Measurements from ENCODE around the gene UGT1A1.

UGT1A1 gene

DNA sequence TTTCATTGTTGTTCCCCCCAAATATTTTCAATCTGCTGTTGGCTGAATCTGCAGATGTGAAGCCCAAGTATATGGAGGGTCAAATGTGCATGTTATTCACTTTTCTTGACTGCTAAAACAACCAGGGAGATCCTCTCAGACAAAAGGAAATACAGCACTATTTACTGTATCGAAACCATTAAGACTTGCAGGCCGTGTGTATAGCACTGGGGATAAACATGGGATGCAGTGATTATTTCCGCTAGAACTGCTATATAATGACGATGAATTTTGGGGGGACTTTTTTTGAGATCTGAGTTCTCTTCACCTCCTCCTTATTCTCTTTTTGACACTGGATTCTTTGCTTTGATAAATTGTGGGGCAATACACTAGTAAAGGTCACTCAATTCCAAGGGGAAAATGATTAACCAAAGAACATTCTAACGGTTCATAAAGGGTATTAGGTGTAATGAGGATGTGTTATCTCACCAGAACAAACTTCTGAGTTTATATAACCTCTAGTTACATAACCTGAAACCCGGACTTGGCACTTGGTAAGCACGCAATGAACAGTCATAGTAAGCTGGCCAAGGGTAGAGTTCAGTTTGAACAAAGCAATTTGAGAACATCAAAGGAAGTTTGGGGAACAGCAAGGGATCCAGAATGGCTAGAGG is 3.5 kb upstream of the UGT1A1 start:
- no peak for DNase-seq (ENCODE audit: extremely low read depth in 1 of 2, low read depth in 1 of 2)

DNA sequence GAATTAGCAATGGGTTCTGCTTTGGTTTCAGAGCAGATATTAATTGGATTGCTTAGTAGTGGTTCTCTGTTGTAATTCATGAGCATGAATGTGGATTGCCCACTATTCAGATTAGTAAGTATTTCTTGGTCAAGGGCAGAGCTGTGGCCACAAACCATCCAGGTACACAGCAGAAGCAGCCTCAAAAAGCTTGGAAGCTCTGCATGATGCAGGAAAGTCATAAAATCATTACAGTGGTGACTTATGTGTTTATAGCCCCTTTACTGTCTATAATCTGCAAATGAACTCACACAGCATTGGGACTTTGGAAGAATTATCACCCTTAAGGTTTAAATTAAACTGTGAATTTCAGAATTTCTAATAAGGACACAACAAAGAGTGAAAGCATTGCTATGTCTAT is 1.9 kb upstream of the UGT1A1 start:
- DNase-seq (ENCODE audit: extremely low read depth in 1 of 2, low read depth in 1 of 2) = no peak

DNA sequence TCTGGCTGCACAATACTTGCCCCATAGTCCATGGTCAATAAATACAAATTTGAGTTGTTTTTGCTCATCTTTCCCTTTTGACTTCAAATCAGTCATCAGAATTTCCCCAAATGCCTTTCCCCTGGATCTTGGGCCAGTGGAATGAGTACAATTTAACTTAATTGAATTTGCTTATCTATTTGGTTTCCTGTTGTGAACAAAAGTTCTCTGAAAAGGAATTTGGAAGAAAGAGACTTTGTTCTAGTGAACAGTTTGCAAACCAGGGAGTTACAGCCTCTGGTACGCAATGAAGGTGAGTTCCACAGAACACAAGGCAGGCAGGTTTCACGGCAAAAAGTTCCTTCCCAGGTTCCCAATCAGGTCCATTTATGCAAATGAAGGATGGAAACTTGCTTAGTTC is 1.2 kb upstream of the UGT1A1 start:
- DNase-seq (ENCODE audit: extremely low read depth in 1 of 2, low read depth in 1 of 2) = no peak

DNA sequence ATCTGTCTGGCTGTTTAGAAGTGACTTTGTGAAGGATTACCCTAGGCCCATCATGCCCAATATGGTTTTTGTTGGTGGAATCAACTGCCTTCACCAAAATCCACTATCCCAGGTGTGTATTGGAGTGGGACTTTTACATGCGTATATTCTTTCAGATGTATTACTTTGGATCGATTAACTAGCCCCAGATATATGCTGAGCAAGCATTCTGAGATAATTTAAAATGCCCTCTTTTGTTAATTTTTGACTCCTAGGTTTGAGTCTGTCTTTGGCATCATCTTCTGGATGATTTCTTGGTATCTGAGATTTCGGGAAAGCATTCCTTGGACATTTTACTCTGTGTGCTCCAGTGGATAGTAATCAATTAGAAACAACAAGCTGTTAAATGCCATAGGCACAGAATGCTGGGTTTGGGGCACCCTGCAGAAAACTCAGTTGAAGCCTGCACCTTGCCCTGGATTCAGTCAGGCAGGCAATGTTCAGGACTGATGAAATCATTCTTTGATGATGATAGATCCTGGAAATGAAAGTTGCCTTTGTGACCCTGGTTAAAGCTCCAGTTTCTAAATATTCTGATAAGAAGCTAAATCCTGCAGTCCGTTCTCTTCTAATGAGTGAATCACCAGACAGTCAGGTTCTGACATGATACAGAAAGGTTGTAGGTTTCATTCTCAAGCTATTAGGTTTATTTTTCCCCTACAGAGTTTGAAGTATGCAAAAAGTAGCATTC is 1.1 kb downstream of the UGT1A1 start:
- no peak for DNase-seq (ENCODE audit: extremely low read depth in 1 of 2, low read depth in 1 of 2)

DNA sequence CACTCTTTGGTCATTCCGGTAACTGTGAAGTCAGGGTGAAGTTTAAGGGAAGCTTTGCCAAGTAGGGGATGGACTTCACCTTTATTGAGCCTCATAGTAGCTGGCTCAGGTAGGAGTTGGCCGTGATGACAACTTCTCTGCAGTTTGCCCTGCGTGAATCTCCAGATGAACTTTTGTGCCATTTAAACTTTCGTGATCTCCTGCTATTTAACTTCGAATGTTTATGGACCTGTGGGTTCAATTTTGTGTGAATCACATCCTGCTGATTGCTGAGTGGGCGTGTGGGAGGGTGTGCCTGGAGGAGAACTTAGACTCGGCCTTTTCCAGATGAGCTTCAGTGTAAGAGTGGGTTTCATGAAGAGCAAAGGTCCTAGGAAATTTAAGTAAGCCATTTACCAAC is 4.2 kb downstream of the UGT1A1 start:
- DNase-seq (ENCODE audit: extremely low read depth in 1 of 2, low read depth in 1 of 2) = no peak

DNA sequence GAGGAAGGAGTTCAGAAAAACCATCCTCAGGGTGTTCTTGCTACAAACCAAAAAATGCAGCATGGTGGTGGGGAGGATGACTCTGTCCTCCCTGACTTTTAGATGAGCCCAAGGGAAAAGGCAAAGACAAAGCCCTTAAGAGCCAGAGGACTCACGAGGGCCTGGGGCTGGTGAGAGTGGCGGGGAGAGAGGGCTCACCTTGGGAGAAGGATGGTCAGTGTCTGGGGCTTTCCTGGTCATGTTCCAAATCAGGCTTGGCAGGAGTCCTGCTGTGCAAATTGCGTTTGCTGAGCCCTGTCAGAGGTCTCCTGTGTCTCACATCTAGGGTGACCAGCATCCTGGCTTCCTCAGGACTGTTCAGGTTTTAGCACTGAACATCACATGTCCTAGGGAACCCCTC is 4.7 kb downstream of the UGT1A1 start:
- no peak for DNase-seq (ENCODE audit: extremely low read depth in 1 of 2, low read depth in 1 of 2)

DNA sequence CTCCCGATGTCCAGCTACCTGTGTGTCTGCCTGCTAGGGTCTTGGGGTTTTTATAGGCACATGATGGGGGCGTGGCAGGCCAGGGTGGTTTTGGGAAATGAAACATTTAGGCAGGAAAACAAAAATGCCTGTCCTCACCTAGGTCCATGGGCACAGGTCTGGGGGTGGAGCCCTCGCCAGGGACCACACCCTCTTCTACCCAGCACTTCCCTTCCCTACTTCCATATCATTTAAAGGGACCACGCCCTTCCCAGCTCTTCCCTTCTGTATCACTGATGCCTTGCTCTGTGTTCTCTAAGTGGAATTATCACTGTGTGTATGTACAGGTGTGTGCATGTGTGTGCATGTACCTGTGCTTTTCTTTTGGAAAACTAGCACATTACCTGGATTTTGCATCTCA is 6.3 kb downstream of the UGT1A1 start:
- DNase-seq (ENCODE audit: extremely low read depth in 1 of 2, low read depth in 1 of 2) = no peak

DNA sequence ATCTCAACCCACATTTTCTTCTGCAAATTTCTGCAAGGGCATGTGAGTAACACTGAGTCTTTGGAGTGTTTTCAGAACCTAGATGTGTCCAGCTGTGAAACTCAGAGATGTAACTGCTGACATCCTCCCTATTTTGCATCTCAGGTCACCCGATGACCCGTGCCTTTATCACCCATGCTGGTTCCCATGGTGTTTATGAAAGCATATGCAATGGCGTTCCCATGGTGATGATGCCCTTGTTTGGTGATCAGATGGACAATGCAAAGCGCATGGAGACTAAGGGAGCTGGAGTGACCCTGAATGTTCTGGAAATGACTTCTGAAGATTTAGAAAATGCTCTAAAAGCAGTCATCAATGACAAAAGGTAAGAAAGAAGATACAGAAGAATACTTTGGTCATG is 8.0 kb downstream of the UGT1A1 start:
- DNase-seq (ENCODE audit: extremely low read depth in 1 of 2, low read depth in 1 of 2) = no peak

DNA sequence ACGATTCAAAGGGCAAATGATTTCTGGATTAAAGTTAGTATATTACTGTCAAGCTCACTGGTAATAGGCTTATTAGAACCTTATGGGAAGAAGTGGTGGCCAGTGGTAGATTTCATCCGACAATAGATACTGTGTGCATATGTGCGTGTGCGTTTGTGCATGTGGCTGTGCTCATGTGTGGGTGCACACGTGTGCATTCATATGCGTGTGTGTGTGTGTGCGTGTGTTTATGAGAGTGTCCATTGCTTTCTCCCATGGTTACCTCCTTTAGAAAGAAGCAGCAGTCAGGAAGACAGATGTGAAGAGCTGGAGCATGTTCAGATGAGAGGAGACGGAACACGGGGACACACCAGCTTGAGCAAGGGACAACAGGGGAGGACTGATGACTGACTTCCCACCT is 9.2 kb downstream of the UGT1A1 start:
- no peak for DNase-seq (ENCODE audit: extremely low read depth in 1 of 2, low read depth in 1 of 2)

DNA sequence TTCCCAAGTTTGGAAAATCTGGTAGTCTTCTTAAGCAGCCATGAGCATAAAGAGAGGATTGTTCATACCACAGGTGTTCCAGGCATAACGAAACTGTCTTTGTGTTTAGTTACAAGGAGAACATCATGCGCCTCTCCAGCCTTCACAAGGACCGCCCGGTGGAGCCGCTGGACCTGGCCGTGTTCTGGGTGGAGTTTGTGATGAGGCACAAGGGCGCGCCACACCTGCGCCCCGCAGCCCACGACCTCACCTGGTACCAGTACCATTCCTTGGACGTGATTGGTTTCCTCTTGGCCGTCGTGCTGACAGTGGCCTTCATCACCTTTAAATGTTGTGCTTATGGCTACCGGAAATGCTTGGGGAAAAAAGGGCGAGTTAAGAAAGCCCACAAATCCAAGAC is 12.1 kb downstream of the UGT1A1 start:
- DNase-seq (ENCODE audit: extremely low read depth in 1 of 2, low read depth in 1 of 2) = no peak

DNA sequence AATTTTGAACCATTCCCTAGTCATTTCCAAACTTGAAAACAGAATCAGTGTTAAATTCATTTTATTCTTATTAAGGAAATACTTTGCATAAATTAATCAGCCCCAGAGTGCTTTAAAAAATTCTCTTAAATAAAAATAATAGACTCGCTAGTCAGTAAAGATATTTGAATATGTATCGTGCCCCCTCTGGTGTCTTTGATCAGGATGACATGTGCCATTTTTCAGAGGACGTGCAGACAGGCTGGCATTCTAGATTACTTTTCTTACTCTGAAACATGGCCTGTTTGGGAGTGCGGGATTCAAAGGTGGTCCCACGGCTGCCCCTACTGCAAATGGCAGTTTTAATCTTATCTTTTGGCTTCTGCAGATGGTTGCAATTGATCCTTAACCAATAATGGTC is 12.5 kb downstream of the UGT1A1 start:
- no peak for DNase-seq (ENCODE audit: extremely low read depth in 1 of 2, low read depth in 1 of 2)

DNA sequence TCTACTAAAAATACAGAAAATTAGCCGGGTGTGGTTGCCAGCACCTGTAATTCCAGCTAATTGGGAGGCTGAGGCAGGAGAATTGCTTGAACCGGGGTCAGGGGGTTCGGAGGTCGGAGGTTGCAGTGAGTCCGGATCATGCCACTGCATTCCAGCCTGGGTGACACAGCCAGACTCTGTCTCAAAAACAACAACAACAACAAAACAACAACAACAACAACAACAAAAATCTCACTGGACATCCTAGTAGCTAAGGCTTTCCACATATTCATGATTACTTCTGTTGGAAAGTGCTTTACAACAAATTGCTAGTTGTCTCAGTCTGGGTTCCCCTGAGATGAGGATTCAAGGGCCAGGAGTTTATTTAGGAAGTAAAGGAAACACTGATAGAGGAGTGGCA is 13.8 kb downstream of the UGT1A1 start:
- no peak for DNase-seq (ENCODE audit: extremely low read depth in 1 of 2, low read depth in 1 of 2)

DNA sequence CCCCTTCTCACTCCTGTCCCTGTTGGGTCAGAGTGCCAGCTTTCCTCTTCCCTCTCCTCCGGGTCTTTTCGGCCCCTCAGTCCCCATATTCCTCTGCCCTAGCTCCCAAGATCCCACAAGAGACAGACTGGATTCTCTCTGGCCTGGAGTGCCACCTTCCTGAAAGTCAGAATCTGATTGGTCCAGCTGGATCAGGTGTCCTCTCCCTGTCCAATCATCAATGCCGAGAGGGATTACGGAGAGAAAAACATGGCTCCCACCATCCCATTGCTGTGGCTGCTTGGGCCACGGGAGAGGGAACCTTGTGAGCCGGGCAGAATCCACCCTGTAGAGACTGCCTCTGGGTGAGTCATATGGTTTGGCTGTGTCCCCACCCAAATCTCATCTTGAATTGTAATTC is 15.3 kb downstream of the UGT1A1 start:
- DNase-seq (ENCODE audit: extremely low read depth in 1 of 2, low read depth in 1 of 2) = no peak

DNA sequence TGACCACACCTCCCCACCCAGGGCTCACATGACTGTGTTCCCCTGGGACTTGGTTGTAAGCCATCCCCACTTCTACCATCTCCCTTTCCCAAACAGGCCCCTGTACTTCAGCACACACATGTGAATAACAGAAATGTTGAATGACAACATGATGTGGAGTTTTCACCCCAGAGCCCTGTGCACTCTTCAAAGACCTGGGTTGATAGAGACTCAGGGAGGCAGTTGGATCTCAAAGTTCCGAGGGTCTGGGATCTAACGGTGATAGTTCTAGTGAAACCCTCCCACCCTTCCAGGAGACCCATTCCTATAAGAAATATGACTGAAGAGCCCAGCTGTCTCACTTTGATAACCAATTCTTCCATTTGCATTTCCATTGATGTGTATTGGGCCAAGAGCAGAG is 18.0 kb downstream of the UGT1A1 start, which contains the start of gene MROH2A:
Gene MROH2A, plus strand, starts transcription at position 301 of the 400 bp plus-strand sequence. CDS start 1,029 bp downstream, outside the sequence.
- DNase-seq (ENCODE audit: extremely low read depth in 1 of 2, low read depth in 1 of 2) = no peak

DNA sequence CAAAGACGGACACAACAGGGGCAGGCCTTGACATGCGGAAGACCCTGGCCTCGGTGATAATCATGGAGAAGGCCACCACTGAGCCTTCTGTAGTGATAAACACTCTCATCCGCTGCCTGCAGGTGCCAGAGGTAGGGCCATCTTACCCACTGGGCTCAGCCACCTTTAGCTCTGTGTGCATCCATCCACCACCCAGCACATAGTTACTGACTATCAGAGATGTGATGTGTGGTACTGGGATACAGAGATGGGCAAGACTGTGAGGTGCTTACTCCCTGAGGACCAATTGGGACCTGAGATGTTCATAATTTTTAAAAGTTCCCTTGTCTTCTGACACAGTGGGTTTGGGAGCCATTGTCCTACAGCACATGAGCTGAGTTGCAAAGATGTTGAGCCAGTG is 19.7 kb downstream of the UGT1A1 start:
- DNase-seq (ENCODE audit: extremely low read depth in 1 of 2, low read depth in 1 of 2) = no peak

DNA sequence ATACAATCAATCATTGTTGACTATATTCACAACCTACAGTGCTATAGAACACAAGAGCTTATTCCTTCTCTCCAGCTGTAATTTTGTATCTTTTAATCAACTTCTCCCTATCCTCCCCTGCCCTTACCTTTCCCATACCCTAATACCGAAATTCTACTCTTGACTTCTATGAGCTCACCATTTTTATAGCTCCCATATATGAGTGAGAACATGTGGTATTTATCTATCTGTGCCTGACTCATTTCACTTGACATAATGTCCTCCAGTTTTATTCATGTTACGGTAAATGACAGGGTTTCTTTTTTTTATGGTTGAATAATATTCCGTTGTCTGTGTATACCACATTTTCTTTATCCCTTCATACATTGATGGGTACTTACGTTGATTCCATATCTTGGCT is 20.7 kb downstream of the UGT1A1 start:
- DNase-seq (ENCODE audit: extremely low read depth in 1 of 2, low read depth in 1 of 2) = no peak

DNA sequence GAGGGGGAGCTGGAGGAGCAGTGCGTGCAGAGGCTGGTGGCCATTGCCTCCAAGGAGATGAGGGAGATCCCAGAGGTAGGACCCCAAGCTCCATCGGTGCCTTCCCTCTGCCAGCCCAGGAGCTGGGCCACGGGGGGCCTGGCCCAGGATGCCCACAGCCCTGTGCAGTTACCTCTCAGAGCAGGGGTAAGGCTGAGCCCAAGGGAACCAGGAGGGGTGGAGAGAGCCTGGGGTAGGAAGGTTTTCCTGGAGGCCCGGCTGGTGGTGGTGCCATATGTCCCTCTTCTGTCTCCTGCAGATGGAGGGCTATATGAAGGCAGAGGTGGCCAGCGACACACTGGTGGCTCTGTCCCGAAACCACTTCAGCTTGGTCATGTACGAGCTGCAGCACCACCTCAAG is 29.5 kb downstream of the UGT1A1 start:
- DNase-seq (ENCODE audit: extremely low read depth in 1 of 2, low read depth in 1 of 2) = no peak

DNA sequence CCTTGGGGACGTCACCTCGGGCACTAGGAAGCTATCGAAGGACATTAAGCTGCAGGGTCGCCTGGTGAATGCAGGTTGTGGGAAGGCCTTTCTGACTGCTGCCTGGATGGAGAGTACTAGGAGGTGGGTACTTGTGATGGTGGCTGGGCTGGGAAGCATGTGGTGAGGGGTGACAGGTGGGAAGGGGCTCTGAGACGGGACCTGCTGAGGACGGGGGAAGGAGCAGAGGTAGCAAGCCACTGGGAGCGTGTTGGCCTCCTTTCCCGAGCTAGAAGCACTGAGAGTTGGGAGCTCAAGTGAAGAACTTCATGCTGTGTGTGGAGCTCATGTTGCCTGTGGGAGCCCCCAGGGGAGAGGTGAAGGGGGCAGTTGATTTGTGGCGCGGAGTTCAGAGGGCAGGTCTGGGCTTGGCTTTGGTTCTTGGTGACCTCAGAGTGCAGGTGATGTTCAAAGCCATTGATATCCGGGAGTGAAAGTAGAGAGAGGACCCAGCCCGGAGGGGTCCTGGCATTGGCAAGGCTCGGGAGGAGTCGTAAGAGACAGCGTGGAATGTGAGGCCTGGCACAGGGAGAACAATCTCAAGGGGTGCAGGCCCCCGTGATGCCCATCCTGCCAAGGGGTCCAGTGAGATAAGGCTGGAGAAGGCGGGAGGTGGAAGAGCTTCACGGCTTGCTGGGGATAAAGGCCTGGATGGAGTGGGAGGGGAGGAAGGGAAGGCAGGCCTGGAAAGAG is 31.2 kb downstream of the UGT1A1 start:
- DNase-seq (ENCODE audit: extremely low read depth in 1 of 2, low read depth in 1 of 2) = no peak

DNA sequence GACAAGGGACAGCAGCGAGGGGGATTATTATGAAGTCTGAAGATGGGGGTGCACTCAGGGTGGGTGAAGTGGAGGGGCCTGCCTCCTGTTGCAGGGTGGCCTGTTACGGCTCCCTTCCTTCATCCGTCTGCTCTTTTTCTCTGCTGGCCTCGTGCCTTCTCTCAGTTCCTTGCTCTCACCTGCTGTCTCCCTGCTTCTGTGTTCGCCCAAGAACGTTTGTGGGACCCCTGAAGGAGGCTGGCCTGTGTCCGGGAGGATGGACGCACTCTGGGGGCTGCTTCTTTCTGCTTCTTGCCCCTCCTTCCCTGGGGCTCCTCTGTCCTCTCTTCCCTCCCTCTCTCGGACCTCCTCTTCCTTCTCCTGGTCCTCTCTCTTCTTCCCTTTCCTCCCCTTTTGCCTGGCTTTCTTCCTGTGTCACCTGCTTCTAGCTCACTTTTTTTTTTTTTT is 31.8 kb downstream of the UGT1A1 start:
- DNase-seq (ENCODE audit: extremely low read depth in 1 of 2, low read depth in 1 of 2) = no peak

DNA sequence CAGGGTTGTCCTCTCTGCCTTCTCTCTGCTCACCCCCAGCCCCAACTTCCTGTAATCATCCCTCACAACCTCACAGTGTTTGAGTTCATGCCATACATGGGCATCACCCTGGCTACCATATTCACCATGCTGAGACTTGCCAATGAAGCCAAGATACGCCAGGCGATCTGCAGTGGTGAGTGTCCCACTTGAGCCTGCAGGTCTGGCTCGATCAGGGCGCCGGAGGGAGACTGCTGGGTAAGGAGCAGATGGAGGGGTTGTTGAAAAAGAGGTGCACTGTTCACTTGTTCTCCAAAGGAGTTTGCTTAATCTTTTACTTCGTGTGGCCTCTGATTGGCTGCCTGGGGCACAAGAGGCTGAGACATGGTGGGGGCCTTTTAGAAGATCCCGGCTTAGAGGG is 32.6 kb downstream of the UGT1A1 start:
- no peak for DNase-seq (ENCODE audit: extremely low read depth in 1 of 2, low read depth in 1 of 2)

DNA sequence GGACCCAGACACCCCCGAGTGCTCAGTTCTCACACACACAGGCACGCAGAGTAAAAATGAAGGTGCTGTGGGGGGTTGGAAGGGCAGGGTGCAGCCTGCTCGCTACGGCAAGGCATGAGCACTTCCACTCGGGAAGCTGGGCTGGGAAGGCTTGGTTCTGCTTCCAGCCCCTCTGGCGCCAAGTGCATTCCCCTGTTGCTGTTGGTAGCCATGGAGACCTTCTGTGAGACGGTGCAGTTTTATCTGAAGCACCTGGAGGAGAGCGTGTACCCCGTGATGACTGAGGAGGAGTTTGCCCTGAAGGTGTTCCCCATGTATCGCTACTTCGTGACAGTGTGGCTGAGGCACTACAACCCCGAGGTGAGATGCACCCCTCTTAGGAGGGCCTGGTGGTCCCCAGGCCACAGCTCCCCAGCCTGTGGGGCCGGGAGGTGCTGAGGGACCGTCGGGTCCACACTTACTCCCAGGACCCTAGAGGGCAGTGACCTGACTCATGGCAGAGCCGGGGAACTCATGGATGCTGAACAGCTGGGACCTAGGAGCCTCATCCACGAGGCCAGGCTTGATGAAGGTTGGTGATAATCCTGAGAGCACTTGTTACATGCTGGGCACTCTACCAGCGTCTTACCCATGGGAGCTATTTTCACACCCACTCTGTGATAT is 33.5 kb downstream of the UGT1A1 start:
- DNase-seq (ENCODE audit: extremely low read depth in 1 of 2, low read depth in 1 of 2) = no peak

Measured in activated CD8-positive, alpha-beta memory T cell treated with anti-CD3 and anti-CD28 coated beads for 1 hour (primary cell).